GM12878 (cell line): ENCODE data around the gene OTUD5. TPM values are rescaled to one million over a fixed set of nuclear protein-coding genes. Genes with fewer than 3 reads are reported as not detected.

Source experiments
- ASH2L ChIP-seq: fragments of 300-600, 200-600 bp; sonication (generic); IDR thresholded peaks from 2 replicates; pipeline ENCODE4 v1.6.1; 2017; ENCODE audit warnings: low read depth, mild to moderate bottlenecking, borderline replicate concordance
- BCLAF1 ChIP-seq: fragments of 450-650 bp; IDR thresholded peaks from 2 replicates; pipeline ENCODE4 v1.6.1; 2017; ENCODE audit warnings: antibody characterized with exemption, mild to moderate bottlenecking, moderate library complexity
- CEBPZ ChIP-seq: fragments of 150-350 bp; IDR thresholded peaks from 2 replicates; pipeline ENCODE4 v1.6.1; 2016; ENCODE audit warnings: low read depth, low read length
- CHD4 ChIP-seq: fragments of 200-600 bp; sonication (generic); IDR thresholded peaks from 2 replicates; pipeline ENCODE4 v1.6.1; 2016; ENCODE audit warnings: mild to moderate bottlenecking
- CREM ChIP-seq: IDR thresholded peaks from 2 replicates; pipeline ENCODE4 v1.6.1; 2014; ENCODE audit warnings: antibody characterized with exemption, low read depth
- ELK1 ChIP-seq: IDR thresholded peaks from 2 replicates; pipeline ENCODE4 v1.6.1; 2012; ENCODE audit warnings: low read depth, low read length, improper control_type of control experiment
- ESRRA ChIP-seq: IDR thresholded peaks from 2 replicates; pipeline ENCODE4 v1.6.1; 2012; ENCODE audit warnings: mild to moderate bottlenecking, low read length, improper control_type of control experiment
- FOXK2 ChIP-seq: fragments of 450-650 bp; IDR thresholded peaks from 2 replicates; pipeline ENCODE4 v1.6.1; 2017; ENCODE audit warnings: mild to moderate bottlenecking, moderate library complexity
- HSF1 ChIP-seq: fragments of 150-350 bp; IDR thresholded peaks from 2 replicates; pipeline ENCODE4 v1.6.1; 2014; ENCODE audit warnings: mild to moderate bottlenecking, low read depth, low read length
- IRF4 ChIP-seq: IDR thresholded peaks from 2 replicates; pipeline ENCODE4 v1.6.1; 2011; ENCODE audit warnings: low read depth, low read length
- IRF5 ChIP-seq: fragments of 450-650 bp; IDR thresholded peaks from 2 replicates; pipeline ENCODE4 v1.6.1; 2017; ENCODE audit warnings: borderline replicate concordance
- NR2C1 ChIP-seq: fragments of 450-650 bp; IDR thresholded peaks from 2 replicates; pipeline ENCODE4 v1.6.1; 2017; ENCODE audit warnings: antibody characterized with exemption, mild to moderate bottlenecking, moderate library complexity
- NR2C2 ChIP-seq: IDR thresholded peaks from 2 replicates; pipeline ENCODE4 v1.6.1; 2011; ENCODE audit warnings: borderline replicate concordance, low read depth; ENCODE audit not compliant: control insufficient read depth, insufficient read length
- RCOR1 ChIP-seq: conservative IDR thresholded peaks from 2 replicates; pipeline ENCODE4 v1.6.1; 2012; ENCODE audit warnings: low read depth, low read length, improper control_type of control experiment
- SP1 ChIP-seq: IDR thresholded peaks from one replicate; pipeline ENCODE4 v1.6.1; 2011; ENCODE audit warnings: low read depth, low read length
- STAT1 ChIP-seq: fragments of 450-650 bp; conservative IDR thresholded peaks from 2 replicates; pipeline ENCODE4 v1.6.1; 2014; ENCODE audit warnings: antibody characterized with exemption, mild to moderate bottlenecking
- TARDBP ChIP-seq: IDR thresholded peaks from 2 replicates; pipeline ENCODE4 v1.6.1; 2016; ENCODE audit warnings: borderline replicate concordance
- TCF12 ChIP-seq: IDR thresholded peaks from 2 replicates; pipeline ENCODE4 v1.6.1; 2011; ENCODE audit warnings: low read depth, mild to moderate bottlenecking, low read length
- TCF7 ChIP-seq: IDR thresholded peaks from 2 replicates; pipeline ENCODE4 v1.6.1; 2014; ENCODE audit warnings: antibody characterized with exemption, borderline replicate concordance
- YBX1 ChIP-seq: fragments of 450-650 bp; IDR thresholded peaks from 2 replicates; pipeline ENCODE4 v1.6.1; 2016; ENCODE audit warnings: antibody characterized with exemption
- ZNF207 ChIP-seq: fragments of 450-650 bp; IDR thresholded peaks from 2 replicates; pipeline ENCODE4 v1.6.1; 2014; ENCODE audit warnings: antibody characterized with exemption, mild to moderate bottlenecking, borderline replicate concordance
- polyA plus RNA-seq, 11 experiments: library from polyadenylated mRNA; depleted of rRNA in 4 of 11; unstranded in 6 of 11; stranded (reverse) in 5 of 11; fragments of >200 nt; fragmentation: Nextera tagmentation in 4 of 11; fragmentation: Illumina TruSeq in 1 of 11; extraction: Ambion mirVana in 4 of 11; extraction: Trizol in 1 of 11; gene quantifications; 1 replicate in 1 of 11; 2 replicates in 10 of 11; pipeline versions ENCODE4 v1.2.1 to v1.2.3, GENCODE V29; 2011 to 2016; ENCODE audit warnings: inconsistent platforms in 2 of 11, missing spikeins in 2 of 11, low read depth in 1 of 11
- total RNA-seq, 4 experiments: library from RNA; depleted of rRNA in 3 of 4; stranded (reverse); fragments of >200 nt in 3 of 4; fragmentation: Illumina TruSeq in 1 of 4; extraction: Trizol in 1 of 4; gene quantifications; 2 replicates each; pipeline versions ENCODE4 v1.2.1 to v1.2.3, GENCODE V29; 2013 to 2021

OTUD5 gene
- total and polyA plus RNA-seq, 10 of the 15 experiments (the other 5 are each of a cell fraction or from before 2014, with no cell fraction given): 2.0 to 50.3 (median 22.7) TPM

- TF ChIP-seq HSF1 (no peak), CEBPZ (peak; percentile 39; the same call in 1 of the 2 replicates), BCLAF1 (0 out of 2 replicates have a peak, but pooled peaks have one; percentile 4), TCF12 (no peak), NR2C1 (peak; percentile 63), RCOR1 (peak; percentile 22; the same call in 1 of the 2 replicates), FOXK2 (0 out of 2 replicates have a peak, but pooled peaks have one; percentile 2), TCF7 (no peak), NR2C2 (no peak), TARDBP (peak; percentile 23; the same call in 1 of the 2 replicates), IRF4 (no peak), IRF5 (no peak), ZNF207 (no peak), STAT1 (no peak), ELK1 (0 out of 2 replicates have a peak, but pooled peaks have one; percentile 29), CHD4 (no peak), SP1 (peak; percentile 31), YBX1 (no peak), CREM (peak; percentile 87), ASH2L (no peak), ESRRA (no peak)
These were observed 45.8 kb downstream of the OTUD5 start, which contains the start of gene SLC35A2 (continued) for GRCh38 chrX:48911412-48912182.
